Effector memory CD8-positive, alpha-beta T cell (primary cell): ENCODE data around the gene SLC3A2.
A peak's percentile ranks its signal among the peaks of the same experiment; 100 is the strongest.

ENCODE experiments used
- ATAC-seq: fragments of 150-1000 bp; cut with Tn5 transposase; replicated peaks from 2 replicates; pipeline ENCODE4 v1.10.0; 2021; ENCODE audit warnings: mild to moderate bottlenecking, moderate library complexity
- DNase-seq, 3 experiments: peaks; one replicate each; pipeline ENCODE4 v3.0.0; 2021
- H3K27ac Mint-ChIP-seq, 2 donors: one replicate each; pipeline ENCODE4 v1.8.0; 2022; ENCODE audit warnings: mild to moderate bottlenecking in 2 of 2, mixed read lengths in 2 of 2, moderate library complexity in 2 of 2
- H3K27me3 Mint-ChIP-seq, 2 donors: one replicate each; pipeline ENCODE4 v1.8.0; 2022; ENCODE audit warnings: mixed read lengths in 2 of 2
- H3K36me3 Mint-ChIP-seq: one replicate; pipeline ENCODE4 v1.8.0; 2022; ENCODE audit warnings: mild to moderate bottlenecking, moderate library complexity, mixed read lengths; ENCODE audit not compliant: insufficient read depth
- H3K4me1 Mint-ChIP-seq, 2 donors: one replicate each; pipeline ENCODE4 v1.8.0; 2022; ENCODE audit warnings: low read depth in 2 of 2, mixed read lengths in 2 of 2
- H3K4me3 Mint-ChIP-seq, 2 donors: one replicate each; pipeline ENCODE4 v1.8.0; 2022; ENCODE audit warnings: mild to moderate bottlenecking in 2 of 2, mixed read lengths in 2 of 2, moderate library complexity in 2 of 2
- H3K9me3 Mint-ChIP-seq, 2 donors: one replicate each; pipeline ENCODE4 v1.8.0; 2022; ENCODE audit warnings: mixed read lengths in 2 of 2

Gene SLC3A2

GRCh38 chr11:62897311-62897710 is 16.6 kb downstream of the SLC3A2 start:
- H3K4me3 Mint-ChIP-seq, result no peak overlapping the region
- peaks cover 20 to 54% of the 10 kb centered on the region in 2 donors for H3K27me3 Mint-ChIP-seq
- no peak overlapping the region for H3K27ac Mint-ChIP-seq
- no peaks in the 10 kb centered on the region for H3K9me3 Mint-ChIP-seq
- H3K36me3 Mint-ChIP-seq, result no peaks in the 10 kb centered on the region
- H3K4me1 Mint-ChIP-seq, result no peaks in the 10 kb centered on the region
- DNase-seq, result no peak
- no peak for ATAC-seq

GRCh38 chr11:62898027-62898426 is 17.3 kb downstream of the SLC3A2 start:
- no peaks in the 10 kb centered on the region for H3K4me1 Mint-ChIP-seq
- no peak for ATAC-seq
- no peak for DNase-seq
- H3K27me3 Mint-ChIP-seq, result peaks cover 20 to 55% of the 10 kb centered on the region in 2 donors
- no peak overlapping the region for H3K27ac Mint-ChIP-seq
- no peaks in the 10 kb centered on the region for H3K9me3 Mint-ChIP-seq
- H3K36me3 Mint-ChIP-seq, result no peaks in the 10 kb centered on the region
- H3K4me3 Mint-ChIP-seq, result no peak overlapping the region

GRCh38 chr11:62902932-62903331 is 22.2 kb downstream of the SLC3A2 start:
- Mint-ChIP-seq H3K4me1 (peaks cover 0 to 2% of the 10 kb centered on the region in 2 donors), H3K36me3 (no peaks in the 10 kb centered on the region), H3K4me3 (no peak overlapping the region), H3K27ac (no peak overlapping the region), H3K27me3 (peaks cover 14 to 47% of the 10 kb centered on the region in 2 donors), H3K9me3 (no peaks in the 10 kb centered on the region)
- ATAC-seq (no peak), DNase-seq (no peak)

GRCh38 chr11:62905296-62905695 is 24.6 kb downstream of the SLC3A2 start:
- H3K4me3 Mint-ChIP-seq, result no peak overlapping the region

GRCh38 chr11:62905927-62906531 is 25.3 kb downstream of the SLC3A2 start:
- Mint-ChIP-seq H3K4me1 (peaks cover 0 to 2% of the 10 kb centered on the region in 2 donors), H3K27me3 (peaks cover 15 to 57% of the 10 kb centered on the region in 2 donors), H3K4me3 (no peak overlapping the region), H3K36me3 (no peaks in the 10 kb centered on the region), H3K27ac (no peak overlapping the region), H3K9me3 (no peaks in the 10 kb centered on the region)
- ATAC-seq (peak; percentile 70), DNase-seq (peak; percentile 76)

More at GRCh38 chr11:62905296-62905695, 24.6 kb downstream of the SLC3A2 start:
- ATAC-seq (no peak), DNase-seq (no peak)
- Mint-ChIP-seq H3K9me3 (no peaks in the 10 kb centered on the region), H3K4me1 (peaks cover 0 to 2% of the 10 kb centered on the region in 2 donors), H3K27me3 (peaks cover 15 to 57% of the 10 kb centered on the region in 2 donors), H3K36me3 (no peaks in the 10 kb centered on the region), H3K27ac (no peak overlapping the region)

GRCh38 chr11:62908468-62909072 is 27.9 kb downstream of the SLC3A2 start:
- Mint-ChIP-seq H3K27ac (no peak overlapping the region), H3K36me3 (no peaks in the 10 kb centered on the region), H3K27me3 (peaks cover 20 to 47% of the 10 kb centered on the region in 2 donors), H3K4me1 (peaks cover 4 to 5% of the 10 kb centered on the region in 2 donors), H3K4me3 (no peak overlapping the region), H3K9me3 (no peaks in the 10 kb centered on the region)
- DNase-seq (no peak), ATAC-seq (no peak)

- peaks cover 20 to 47% of the 10 kb centered on the region in 2 donors for H3K27me3 Mint-ChIP-seq
- peak overlapping the region in 1 of 2 donors; percentile 54 for H3K27ac Mint-ChIP-seq
- H3K9me3 Mint-ChIP-seq, result no peaks in the 10 kb centered on the region
- no peak overlapping the region for H3K4me3 Mint-ChIP-seq
- ATAC-seq (no peak), DNase-seq (no peak)
- no peaks in the 10 kb centered on the region for H3K36me3 Mint-ChIP-seq
- peaks cover 4 to 5% of the 10 kb centered on the region in 2 donors for H3K4me1 Mint-ChIP-seq
Measured at GRCh38 chr11:62909107-62909894, 28.6 kb downstream of the SLC3A2 start.

- Mint-ChIP-seq H3K27me3 (peaks cover 20 to 47% of the 10 kb centered on the region in 2 donors), H3K4me1 (peaks cover 2 to 5% of the 10 kb centered on the region in 2 donors), H3K9me3 (no peaks in the 10 kb centered on the region), H3K27ac (no peak overlapping the region), H3K36me3 (no peaks in the 10 kb centered on the region), H3K4me3 (no peak overlapping the region)
- ATAC-seq, result no peak
- no peak for DNase-seq
Measured at GRCh38 chr11:62910141-62910882, 29.6 kb downstream of the SLC3A2 start.

GRCh38 chr11:62911137-62912130 is 30.7 kb downstream of the SLC3A2 start:
- Mint-ChIP-seq H3K4me1 (peaks cover 2 to 5% of the 10 kb centered on the region in 2 donors), H3K9me3 (no peaks in the 10 kb centered on the region), H3K27me3 (peaks cover 20 to 45% of the 10 kb centered on the region in 2 donors), H3K4me3 (no peak overlapping the region), H3K36me3 (no peaks in the 10 kb centered on the region), H3K27ac (no peak overlapping the region)
- ATAC-seq (no peak), DNase-seq (no peak)

- Mint-ChIP-seq H3K4me1 (peaks cover 2 to 5% of the 10 kb centered on the region in 2 donors), H3K27ac (no peak overlapping the region), H3K4me3 (no peak overlapping the region), H3K9me3 (no peaks in the 10 kb centered on the region), H3K27me3 (peaks cover 20 to 44% of the 10 kb centered on the region in 2 donors), H3K36me3 (no peaks in the 10 kb centered on the region)
- DNase-seq (no peak), ATAC-seq (no peak)
Measured at GRCh38 chr11:62912268-62912667, 31.6 kb downstream of the SLC3A2 start.

- ATAC-seq, result no peak
- peaks cover 21 to 37% of the 10 kb centered on the region in 2 donors for H3K27me3 Mint-ChIP-seq
- H3K36me3 Mint-ChIP-seq, result no peaks in the 10 kb centered on the region
- no peak overlapping the region for H3K27ac Mint-ChIP-seq
- peaks cover 2 to 5% of the 10 kb centered on the region in 2 donors for H3K4me1 Mint-ChIP-seq
- H3K9me3 Mint-ChIP-seq, result no peaks in the 10 kb centered on the region
- no peak overlapping the region for H3K4me3 Mint-ChIP-seq
- DNase-seq, result no peak
Measured at GRCh38 chr11:62914416-62914815, 33.7 kb downstream of the SLC3A2 start.

- no peaks in the 10 kb centered on the region for H3K9me3 Mint-ChIP-seq
- H3K27ac Mint-ChIP-seq, result no peak overlapping the region
- H3K36me3 Mint-ChIP-seq, result peaks cover 3% of the 10 kb centered on the region
- ATAC-seq (no peak), DNase-seq (no peak)
- H3K4me1 Mint-ChIP-seq, result peaks cover 0 to 3% of the 10 kb centered on the region in 2 donors
- peaks cover 29 to 60% of the 10 kb centered on the region in 2 donors for H3K27me3 Mint-ChIP-seq
- H3K4me3 Mint-ChIP-seq, result no peak overlapping the region
Measured at GRCh38 chr11:62917906-62918502, 37.3 kb downstream of the SLC3A2 start.
